AG04449 (cell line): ENCODE results near the gene ZNF334.

Experiments
- CTCF ChIA-PET: fragments of 350-600 bp; formaldehyde crosslinking; extraction: SDS; loops from one replicate; lab custom pipeline; 2021; ENCODE audit warnings: antibody characterized with exemption; lab: Yijun Ruan, JAX
- POLR2A ChIA-PET: fragments of 400-600, 350-600 bp; formaldehyde crosslinking; extraction: SDS; loops from one replicate; lab custom pipeline; 2020; ENCODE audit warnings: antibody characterized with exemption, inconsistent platforms; lab: Yijun Ruan, JAX
- DNase-seq: peaks from one replicate; pipeline ENCODE4 v3.0.0-alpha.2; 2010; ENCODE audit warnings: low read depth, low spot score
- H3K4me3 ChIP-seq: 2 replicates; pipeline ENCODE4 v1.5.1; 2011; ENCODE audit warnings: low read depth, mild to moderate bottlenecking, control low read depth, low read length
- CTCF ChIP-seq: IDR thresholded peaks from one replicate; pipeline ENCODE4 v1.5.1; 2011; ENCODE audit warnings: mild to moderate bottlenecking, moderate library complexity, low read length, control low read depth, inconsistent platforms; ENCODE audit not compliant: insufficient read depth; ENCODE audit errors: missing control alignments

ZNF334 gene

GRCh38 chr20:46552460-46553420 lies 39.4 kb upstream of the ZNF334 start:
- CTCF ChIA-PET = no interaction called here
- DNase-seq = no peak
- no peak overlapping the region for H3K4me3 ChIP-seq
- TF ChIP-seq CTCF = no peak
- POLR2A ChIA-PET = no interaction called here

GRCh38 chr20:46551522-46552381 lies 38.4 kb upstream of the ZNF334 start:
- CTCF ChIA-PET = no interaction called here
- POLR2A ChIA-PET = no interaction called here
- H3K4me3 ChIP-seq = no peak overlapping the region
- no peak for TF ChIP-seq CTCF
- no peak for DNase-seq

GRCh38 chr20:46550461-46550860 lies 37.1 kb upstream of the ZNF334 start, which contains the start of gene OCSTAMP:
Gene OCSTAMP, minus strand, starts transcription at chr20:46550654. Its CDS starts 94 bp downstream, at chr20:46550560.
- CTCF ChIA-PET = no interaction called here
- H3K4me3 ChIP-seq = no peak within 1 kb of the TSS
- POLR2A ChIA-PET = no interaction called here
- DNase-seq = no peak
- no peak for TF ChIP-seq CTCF

GRCh38 chr20:46549188-46549972 lies 36.0 kb upstream of the ZNF334 start:
- POLR2A ChIA-PET = no interaction called here
- TF ChIP-seq CTCF = no peak
- H3K4me3 ChIP-seq = no peak overlapping the region
- DNase-seq = no peak
- CTCF ChIA-PET = no interaction called here

GRCh38 chr20:46548688-46549087 lies 35.3 kb upstream of the ZNF334 start:
- POLR2A ChIA-PET = no interaction called here
- DNase-seq = no peak
- TF ChIP-seq CTCF = no peak
- no peak overlapping the region for H3K4me3 ChIP-seq
- CTCF ChIA-PET = no interaction called here
